ENCODE data around the gene LBH.
A peak's percentile ranks its signal among the peaks of the same experiment; 100 is the strongest.

LBH gene

GRCh38 chr2:30272286-30272685 lies 41.0 kb downstream of the LBH start:
- DNase-seq: no peak
- Mint-ChIP-seq H3K4me3 (no peak overlapping the region), H3K36me3 (peaks cover 2% of the 10 kb centered on the region), H3K27ac (no peak overlapping the region), H3K4me1 (peaks cover 30% of the 10 kb centered on the region), H3K9me3 (no peaks in the 10 kb centered on the region), H3K27me3 (peaks cover 11% of the 10 kb centered on the region)
- CTCF ChIA-PET: interaction anchor here (0.6 kb wide), 1 partner anchor 135 kb away, joined by 3 read pairs; no protein-coding TSS in a partner anchor

GRCh38 chr2:30272761-30273573 lies 41.6 kb downstream of the LBH start:
- no peak overlapping the region for H3K27ac Mint-ChIP-seq
- no peak for DNase-seq
- H3K36me3 Mint-ChIP-seq: no peaks in the 10 kb centered on the region
- no peaks in the 10 kb centered on the region for H3K9me3 Mint-ChIP-seq
- H3K4me1 Mint-ChIP-seq: peaks cover 23% of the 10 kb centered on the region
- peaks cover 11% of the 10 kb centered on the region for H3K27me3 Mint-ChIP-seq
- CTCF ChIA-PET: interaction anchor here (0.6 kb wide), 1 partner anchor 134 kb away, joined by 3 read pairs; no protein-coding TSS in a partner anchor
- H3K4me3 Mint-ChIP-seq: no peak overlapping the region

- Mint-ChIP-seq H3K9me3 (no peaks in the 10 kb centered on the region), H3K4me1 (peaks cover 21% of the 10 kb centered on the region), H3K27me3 (peaks cover 12% of the 10 kb centered on the region), H3K4me3 (no peak overlapping the region), H3K36me3 (no peaks in the 10 kb centered on the region), H3K27ac (no peak overlapping the region)
- DNase-seq: no peak
- CTCF ChIA-PET: interaction anchor here (1.4 kb wide), 1 partner anchor 438 kb away, joined by 3 read pairs; no protein-coding TSS in a partner anchor
Measured at GRCh38 chr2:30273574-30273929, 42.2 kb downstream of the LBH start.

GRCh38 chr2:30275256-30275655 lies 43.9 kb downstream of the LBH start:
- peaks cover 21% of the 10 kb centered on the region for H3K4me1 Mint-ChIP-seq
- no peak overlapping the region for H3K4me3 Mint-ChIP-seq
- no peak overlapping the region for H3K27ac Mint-ChIP-seq
- CTCF ChIA-PET: no interaction called here
- peaks cover 16% of the 10 kb centered on the region for H3K27me3 Mint-ChIP-seq
- H3K9me3 Mint-ChIP-seq: no peaks in the 10 kb centered on the region
- H3K36me3 Mint-ChIP-seq: no peaks in the 10 kb centered on the region
- no peak for DNase-seq

- Mint-ChIP-seq H3K27me3 (peaks cover 14% of the 10 kb centered on the region), H3K36me3 (no peaks in the 10 kb centered on the region), H3K4me3 (no peak overlapping the region), H3K27ac (no peak overlapping the region), H3K9me3 (no peaks in the 10 kb centered on the region), H3K4me1 (peaks cover 14% of the 10 kb centered on the region)
- peak; percentile 16 for DNase-seq
- CTCF ChIA-PET: no interaction called here
Measured at GRCh38 chr2:30276455-30276911, 45.1 kb downstream of the LBH start.

- Mint-ChIP-seq H3K4me3 (no peak overlapping the region), H3K27ac (no peak overlapping the region), H3K27me3 (peaks cover 8% of the 10 kb centered on the region), H3K9me3 (no peaks in the 10 kb centered on the region), H3K36me3 (no peaks in the 10 kb centered on the region), H3K4me1 (peaks cover 10% of the 10 kb centered on the region)
- CTCF ChIA-PET: no interaction called here
- no peak for DNase-seq
Measured at GRCh38 chr2:30277582-30277981, 46.2 kb downstream of the LBH start.

- DNase-seq: no peak
- H3K27ac Mint-ChIP-seq: no peak overlapping the region
- H3K9me3 Mint-ChIP-seq: no peaks in the 10 kb centered on the region
Measured at GRCh38 chr2:30278419-30278818, 47.1 kb downstream of the LBH start.

GRCh38 chr2:30280596-30281434 lies 49.5 kb downstream of the LBH start:
- H3K4me1 Mint-ChIP-seq: peaks cover 10% of the 10 kb centered on the region
- CTCF ChIA-PET: no interaction called here

More at GRCh38 chr2:30278419-30278818, 47.1 kb downstream of the LBH start:
- Mint-ChIP-seq H3K36me3 (no peaks in the 10 kb centered on the region), H3K27me3 (peaks cover 8% of the 10 kb centered on the region), H3K4me1 (peaks cover 10% of the 10 kb centered on the region), H3K4me3 (no peak overlapping the region)
- CTCF ChIA-PET: no interaction called here

GRCh38 chr2:30282081-30282480 lies 50.7 kb downstream of the LBH start:
- Mint-ChIP-seq H3K9me3 (no peaks in the 10 kb centered on the region), H3K27me3 (peaks cover 12% of the 10 kb centered on the region), H3K4me1 (peaks cover 17% of the 10 kb centered on the region), H3K36me3 (no peaks in the 10 kb centered on the region), H3K27ac (no peak overlapping the region), H3K4me3 (no peak overlapping the region)
- CTCF ChIA-PET: no interaction called here
- no peak for DNase-seq

More at GRCh38 chr2:30280596-30281434, 49.5 kb downstream of the LBH start:
- Mint-ChIP-seq H3K4me3 (no peak overlapping the region), H3K9me3 (no peaks in the 10 kb centered on the region), H3K27me3 (peaks cover 12% of the 10 kb centered on the region), H3K36me3 (no peaks in the 10 kb centered on the region), H3K27ac (no peak overlapping the region)
- DNase-seq: no peak

- H3K27ac Mint-ChIP-seq: no peak overlapping the region
- H3K27me3 Mint-ChIP-seq: peaks cover 12% of the 10 kb centered on the region
- no peaks in the 10 kb centered on the region for H3K36me3 Mint-ChIP-seq
- DNase-seq: no peak
- H3K4me1 Mint-ChIP-seq: peaks cover 23% of the 10 kb centered on the region
- no peaks in the 10 kb centered on the region for H3K9me3 Mint-ChIP-seq
- CTCF ChIA-PET: no interaction called here
- no peak overlapping the region for H3K4me3 Mint-ChIP-seq
Measured at GRCh38 chr2:30282721-30283120, 51.4 kb downstream of the LBH start.

- peaks cover 7% of the 10 kb centered on the region for H3K27me3 Mint-ChIP-seq
- H3K4me1 Mint-ChIP-seq: peaks cover 26% of the 10 kb centered on the region
- no peak for DNase-seq
- H3K36me3 Mint-ChIP-seq: no peaks in the 10 kb centered on the region
- no peak overlapping the region for H3K4me3 Mint-ChIP-seq
- CTCF ChIA-PET: no interaction called here
- H3K9me3 Mint-ChIP-seq: no peaks in the 10 kb centered on the region
- no peak overlapping the region for H3K27ac Mint-ChIP-seq
Measured at GRCh38 chr2:30283931-30284565, 52.7 kb downstream of the LBH start.

GRCh38 chr2:30285758-30286157 lies 54.4 kb downstream of the LBH start:
- Mint-ChIP-seq H3K36me3 (no peaks in the 10 kb centered on the region), H3K4me1 (peaks cover 24% of the 10 kb centered on the region), H3K9me3 (no peaks in the 10 kb centered on the region), H3K4me3 (no peak overlapping the region), H3K27ac (no peak overlapping the region), H3K27me3 (peaks cover 7% of the 10 kb centered on the region)
- no peak for DNase-seq
- CTCF ChIA-PET: no interaction called here

GRCh38 chr2:30287190-30287840 lies 56.0 kb downstream of the LBH start:
- Mint-ChIP-seq H3K27ac (peak overlapping the region; percentile 45), H3K4me1 (peaks cover 24% of the 10 kb centered on the region), H3K27me3 (peaks cover 4% of the 10 kb centered on the region), H3K4me3 (no peak overlapping the region), H3K36me3 (no peaks in the 10 kb centered on the region), H3K9me3 (no peaks in the 10 kb centered on the region)
- CTCF ChIA-PET: interaction anchor here (0.7 to 1.4 kb wide), 7 partner anchors 23 to 422 kb away, joined by 3 to 5 read pairs (median 3); no protein-coding TSS in a partner anchor
- DNase-seq: no peak
